HG03571 (cell line): ENCODE measurements around the gene AVEN.

Experiments
- ATAC-seq: cut with Tn5 transposase; IDR thresholded peaks from one replicate; pipeline ENCODE4 v1.9.1; 2021; ENCODE audit not compliant: unreplicated experiment

AVEN gene

DNA sequence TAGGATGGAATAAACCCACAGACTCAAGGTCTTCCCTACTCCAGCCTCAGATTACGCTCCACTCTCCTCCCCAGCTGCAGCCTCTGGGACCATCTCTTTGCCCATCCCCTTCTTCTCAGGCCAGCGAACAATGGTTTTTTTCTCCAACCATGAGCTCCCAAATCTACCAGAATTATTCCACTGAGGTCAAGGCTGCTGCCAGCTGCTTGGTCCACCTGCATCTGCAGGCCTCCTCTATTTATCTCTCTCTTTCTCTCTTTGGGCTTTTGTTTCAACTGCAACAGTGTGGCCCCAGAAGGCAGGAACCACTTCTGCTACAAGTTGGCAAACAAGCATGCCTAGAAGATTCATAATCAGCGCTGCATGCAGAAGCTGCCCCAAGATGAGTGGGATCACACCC is 51.6 kb downstream of the AVEN start:
- no peak for ATAC-seq

DNA sequence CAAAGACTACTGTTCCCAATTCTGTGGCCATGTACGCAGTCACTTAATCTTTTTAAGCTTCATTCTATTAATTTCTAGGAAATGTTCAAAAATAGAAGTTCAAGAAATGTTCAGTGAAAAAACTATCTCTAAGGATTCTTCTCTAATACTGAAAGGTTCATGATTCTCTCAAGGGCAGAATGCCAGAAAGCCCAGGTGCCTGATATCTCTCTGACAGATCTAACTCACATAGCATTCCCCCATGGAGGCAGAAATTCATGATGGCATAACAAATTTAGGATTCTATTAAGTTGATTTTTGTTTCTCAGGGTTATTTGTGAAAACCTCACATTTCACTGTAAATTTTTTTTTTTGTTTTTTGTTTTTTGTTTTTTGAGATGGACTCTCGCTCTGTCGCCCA is 53.3 kb downstream of the AVEN start:
- no peak for ATAC-seq

DNA sequence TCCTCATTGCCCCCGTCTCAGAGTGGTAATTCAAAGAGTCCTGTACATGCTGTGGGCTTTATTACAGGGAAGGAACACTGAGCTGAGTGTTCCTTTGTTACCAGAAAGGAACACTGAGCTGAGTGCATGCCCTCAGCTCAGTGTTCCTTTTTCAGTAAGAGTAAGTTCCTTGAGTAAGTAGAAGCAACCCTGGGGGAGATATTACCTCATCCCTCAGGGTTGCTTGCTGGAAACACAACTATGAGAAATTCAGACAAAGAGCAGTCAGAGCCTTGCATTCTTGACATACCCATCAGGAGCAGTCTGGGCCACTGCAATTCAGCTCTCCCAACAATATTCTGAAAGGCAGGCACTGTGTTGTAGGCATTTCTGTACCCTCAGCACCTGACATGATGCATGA is 53.7 kb downstream of the AVEN start:
- ATAC-seq = no peak

GRCh38 chr15:33982516-33982915 is 56.5 kb downstream of the AVEN start:
- no peak for ATAC-seq

GRCh38 chr15:33980159-33980558 is 58.8 kb downstream of the AVEN start:
- ATAC-seq = no peak

DNA sequence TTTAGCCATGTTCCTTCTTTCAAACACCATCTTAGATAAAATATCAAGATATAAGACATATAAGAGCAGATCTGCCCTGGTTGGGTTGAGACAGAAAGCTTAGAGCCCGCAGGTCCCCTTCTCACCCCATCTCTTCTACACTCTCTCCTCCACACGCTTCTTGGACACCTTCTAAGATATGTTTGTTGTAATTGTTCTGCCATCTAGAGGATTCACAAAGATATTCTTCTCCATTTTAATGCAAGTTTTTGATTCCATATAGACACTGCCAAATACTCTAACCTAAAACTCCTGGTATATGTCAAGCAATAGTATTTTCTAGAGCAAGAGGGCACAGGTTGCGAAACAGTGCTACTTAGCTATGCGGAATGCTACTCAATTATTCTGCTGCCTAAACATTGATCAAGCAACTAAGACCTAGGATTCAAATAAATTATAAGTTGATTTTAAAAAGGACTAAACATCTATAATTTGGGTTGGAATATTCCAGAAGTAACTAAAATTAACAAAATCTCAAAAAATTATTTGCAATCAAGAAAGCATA is 63.9 kb downstream of the AVEN start:
- ATAC-seq = no peak

DNA sequence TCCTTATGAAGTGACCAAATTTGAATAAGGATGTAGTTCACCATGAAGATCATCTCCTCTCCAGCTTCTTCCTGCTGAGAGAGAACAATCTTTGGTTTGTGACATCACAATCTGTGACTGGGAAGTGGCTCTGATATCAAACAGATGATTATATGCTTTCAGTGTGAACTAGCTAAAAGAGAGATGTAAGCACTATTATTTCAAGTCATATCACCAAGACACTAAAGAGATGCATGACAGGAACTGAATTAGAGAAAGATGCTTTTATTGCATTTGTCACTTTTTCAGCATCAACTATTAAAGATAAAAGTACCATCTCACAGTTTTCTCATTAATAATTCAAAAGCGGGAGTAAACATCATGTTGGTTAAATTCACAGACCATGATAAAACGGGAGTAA is 67.2 kb downstream of the AVEN start:
- no peak for ATAC-seq

GRCh38 chr15:33968821-33969220 is 70.2 kb downstream of the AVEN start:
- no peak for ATAC-seq

- ATAC-seq = no peak
Observed at GRCh38 chr15:33968224-33968623, 70.8 kb downstream of the AVEN start, which contains the start of gene CHRM5. CHRM5 (plus strand) TSS chr15:33968497; CDS start chr15:34062718, 94,221 bp downstream.

DNA sequence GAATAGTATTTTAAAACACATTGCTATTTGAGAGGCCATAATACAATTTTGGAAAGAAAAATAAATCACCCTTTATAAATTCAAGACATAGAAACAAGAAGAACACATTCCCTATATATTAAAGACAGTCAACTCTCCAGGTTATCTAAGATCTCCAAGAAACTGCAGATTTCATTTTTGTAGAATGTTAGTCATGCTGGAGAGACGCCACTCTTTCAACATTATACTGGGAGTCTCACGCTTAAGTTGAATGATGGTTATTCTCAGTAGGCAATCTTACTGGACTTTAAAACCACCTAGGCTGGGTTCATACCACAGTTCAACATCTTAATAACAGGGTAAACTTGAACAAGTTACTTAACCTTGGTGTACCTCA is 74.4 kb downstream of the AVEN start:
- ATAC-seq = no peak

GRCh38 chr15:33963831-33964664 is 75.0 kb downstream of the AVEN start:
- no peak for ATAC-seq

DNA sequence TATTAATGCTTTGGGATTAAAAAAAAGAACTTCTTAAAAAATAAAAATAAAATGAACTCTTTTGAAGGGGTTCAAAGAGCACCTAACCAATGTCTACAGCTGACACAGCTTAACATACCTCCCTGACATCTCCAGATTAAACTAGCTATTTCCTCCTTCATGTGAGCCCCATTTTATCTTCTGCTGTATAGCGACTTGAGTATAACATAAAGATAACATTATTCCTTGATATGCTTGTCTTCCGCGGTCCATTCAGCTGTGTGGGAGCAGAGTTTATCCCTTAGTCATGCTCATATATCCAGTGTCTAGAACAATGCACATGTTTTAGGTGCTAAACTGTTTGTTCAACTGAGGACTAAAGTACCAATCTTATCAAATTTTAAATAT is 78.5 kb downstream of the AVEN start:
- no peak for ATAC-seq

DNA sequence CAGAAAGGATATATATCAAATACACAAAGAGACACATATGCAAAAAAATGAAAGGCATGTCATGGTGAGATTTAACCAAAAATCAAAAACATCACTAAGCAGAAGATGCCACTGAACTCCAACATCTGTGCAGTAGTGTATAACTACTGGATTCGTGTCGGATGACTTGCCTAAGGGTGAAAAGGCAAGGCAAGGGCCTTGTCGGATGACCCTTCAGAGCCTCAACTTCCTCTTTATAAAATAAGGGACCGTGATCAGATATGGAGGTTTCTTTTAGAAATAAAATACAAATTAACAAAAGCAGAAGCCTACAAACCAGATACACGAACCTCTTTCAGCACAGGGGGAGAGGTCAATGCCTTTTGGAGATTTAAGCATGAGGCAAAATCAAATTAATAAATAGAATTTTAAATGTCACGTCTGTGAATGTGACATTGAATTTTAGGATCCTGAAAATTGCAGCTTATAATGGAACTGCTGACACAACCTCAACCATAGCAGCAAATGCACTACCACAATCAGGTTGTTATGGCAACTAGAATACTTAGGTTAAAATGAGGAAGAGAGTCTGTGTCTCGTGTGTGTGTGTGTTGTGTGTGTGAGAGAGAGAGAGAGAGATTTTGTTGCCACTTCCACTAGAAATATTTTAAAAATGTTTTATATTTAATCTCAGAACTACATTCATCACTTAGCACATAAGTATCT is 79.0 kb downstream of the AVEN start:
- ATAC-seq = no peak

DNA sequence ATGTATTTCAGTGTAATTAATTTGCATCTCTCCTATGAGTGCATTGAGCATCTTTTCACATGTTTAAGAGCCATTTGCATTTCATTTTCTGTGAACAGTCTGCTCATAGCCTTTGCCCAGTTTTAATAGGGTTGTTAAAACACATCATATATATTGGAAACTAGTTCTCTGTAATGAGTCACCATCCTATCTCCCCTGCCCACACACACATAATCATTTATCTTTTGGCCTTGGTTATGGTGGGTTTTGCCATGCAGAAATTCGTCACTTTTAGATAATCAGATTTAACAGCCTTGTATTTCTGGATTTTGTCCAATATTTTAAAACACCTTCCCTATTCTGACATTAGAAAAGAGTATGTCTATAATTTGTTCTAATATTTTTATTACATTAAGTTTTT is 82.6 kb downstream of the AVEN start:
- no peak for ATAC-seq

DNA sequence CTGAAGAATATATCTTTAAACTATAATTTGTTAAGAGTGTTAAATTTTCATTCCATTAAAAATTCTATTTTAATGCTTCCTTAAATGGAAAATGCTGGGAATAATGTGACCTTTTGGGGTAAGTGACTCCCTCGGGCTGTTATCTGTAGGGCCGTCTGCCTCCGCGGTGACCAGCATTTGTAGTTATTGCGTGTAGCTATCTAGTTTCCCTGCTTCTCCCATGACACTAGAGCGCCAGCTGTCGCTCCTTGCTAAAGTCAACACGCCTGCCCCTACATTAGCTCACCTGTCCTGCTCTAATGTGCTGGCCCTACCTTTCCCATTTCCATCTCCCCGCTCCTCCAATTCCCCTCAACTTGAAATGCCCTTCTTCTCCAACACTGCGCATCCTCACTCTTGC is 83.1 kb downstream of the AVEN start:
- ATAC-seq = no peak

DNA sequence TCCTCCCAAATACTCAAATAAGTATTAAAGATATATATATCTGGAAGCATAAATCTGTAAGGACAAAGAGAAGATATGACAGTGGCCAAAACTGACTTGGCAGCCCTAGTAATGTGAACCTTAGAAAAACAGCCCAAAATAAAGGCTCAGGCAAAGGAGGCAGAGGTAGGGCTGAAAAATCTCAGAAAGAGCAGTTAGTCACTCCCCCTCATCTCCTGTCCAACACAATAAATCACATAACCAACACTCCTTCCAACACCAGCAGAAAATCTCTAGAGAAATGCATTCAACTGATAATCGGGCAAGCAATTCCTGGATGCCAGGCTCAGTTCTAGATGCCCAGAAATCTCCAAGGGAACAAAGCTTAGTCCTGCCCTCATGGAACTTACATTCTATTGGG is 92.9 kb downstream of the AVEN start:
- ATAC-seq = no peak

DNA sequence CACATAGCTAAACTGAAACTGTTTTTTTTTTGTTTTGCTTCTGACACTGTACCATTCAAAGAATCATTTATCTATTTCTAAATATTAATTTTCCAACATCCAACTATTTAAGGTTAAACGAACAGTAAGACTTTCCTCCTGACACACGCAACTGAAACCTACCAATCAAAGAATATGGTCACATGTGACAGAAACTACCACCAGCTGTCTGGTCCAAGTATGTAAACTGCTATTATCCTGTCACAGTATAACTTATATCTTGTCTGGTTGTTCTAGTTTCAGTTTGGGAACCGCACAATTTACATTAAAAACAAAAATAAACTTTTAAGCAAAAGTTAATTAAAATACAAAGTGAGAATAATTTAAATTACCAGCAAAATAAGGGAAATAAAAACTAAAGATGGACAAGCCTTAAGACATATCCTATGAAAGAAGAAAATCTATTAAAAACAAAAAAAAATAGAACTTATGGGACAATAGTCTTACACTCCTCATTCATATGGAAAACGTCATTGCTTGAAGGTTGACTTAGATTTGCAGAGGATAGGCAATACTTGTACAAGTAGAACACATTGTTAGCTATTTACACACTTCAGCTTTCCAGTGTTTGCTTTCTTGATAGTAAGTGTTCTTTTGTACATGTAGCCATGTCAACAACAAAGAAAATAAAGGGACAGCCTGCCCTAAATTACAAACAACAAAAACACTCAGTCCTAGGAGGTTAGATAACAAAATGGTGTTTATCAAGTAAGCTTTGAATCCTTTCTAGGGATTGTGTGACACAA is 97.5 kb downstream of the AVEN start:
- ATAC-seq = no peak

- no peak for ATAC-seq
Observed at GRCh38 chr15:33934921-33935320, 104.1 kb downstream of the AVEN start.

DNA sequence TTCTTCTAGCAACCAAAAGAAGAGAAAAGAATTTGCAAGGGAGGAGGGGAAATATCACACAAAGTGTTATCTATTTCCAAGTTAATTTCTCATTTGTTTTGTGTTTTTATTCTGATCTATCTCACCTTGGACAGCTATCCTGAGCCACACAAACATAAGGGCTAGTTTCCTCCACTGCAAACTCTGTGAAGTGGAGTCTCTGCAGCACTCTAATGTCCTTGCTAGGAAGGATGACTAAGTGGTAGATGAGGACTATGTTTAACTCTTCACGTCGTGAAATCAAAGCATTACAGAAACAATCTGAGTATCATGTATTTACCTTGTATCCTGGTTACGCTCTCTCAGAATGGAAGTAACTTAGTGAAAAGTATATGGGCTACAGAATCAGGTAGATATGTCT is 104.6 kb downstream of the AVEN start:
- ATAC-seq = no peak

GRCh38 chr15:33932734-33933133 is 106.3 kb downstream of the AVEN start:
- ATAC-seq = no peak

DNA sequence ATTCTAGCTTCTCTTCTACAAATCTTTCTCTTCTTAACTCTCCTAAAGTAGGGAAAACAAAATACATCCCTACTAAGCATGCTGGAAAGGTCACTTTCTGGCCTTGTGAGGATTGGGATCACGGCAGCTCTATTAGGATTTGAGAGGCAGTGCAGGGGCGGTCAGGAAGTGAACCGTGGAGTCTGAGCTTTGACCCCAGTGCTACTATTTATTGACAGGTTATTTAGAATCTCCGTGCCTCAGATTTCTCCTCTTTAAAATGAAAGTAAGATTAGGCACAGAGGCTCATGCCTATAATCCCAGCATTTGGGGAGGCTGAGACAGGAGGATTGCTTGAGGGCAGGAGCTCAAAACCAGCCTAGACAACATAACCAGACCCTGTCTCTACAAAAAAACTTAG is 112.7 kb downstream of the AVEN start:
- no peak for ATAC-seq

DNA sequence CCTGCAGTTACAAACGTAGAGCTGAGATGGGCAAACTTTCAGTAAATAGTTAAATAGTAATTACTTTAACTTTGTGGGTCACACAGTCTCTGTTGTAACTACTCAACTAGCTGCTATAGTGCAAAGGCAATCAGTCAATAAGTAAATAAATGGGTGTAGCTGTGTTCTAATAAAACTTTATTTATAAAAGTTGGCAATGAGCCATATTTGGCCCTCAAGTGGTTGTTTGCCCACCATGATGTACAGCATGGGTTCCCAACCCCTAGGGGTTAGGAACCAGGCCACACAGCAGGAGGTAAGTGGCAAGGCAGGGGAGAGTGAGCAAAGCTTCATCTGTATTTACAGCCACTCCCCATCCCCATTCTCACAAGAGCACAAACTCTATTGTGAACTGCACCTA is 115.6 kb downstream of the AVEN start:
- ATAC-seq = no peak
